Measurements from ENCODE around the gene USP12. TPM values are rescaled to one million over a fixed set of nuclear protein-coding genes. Genes with fewer than 3 reads are reported as not detected.

The USP12 gene
- total RNA-seq, 1 donor from 2014 or later, result 32.6 TPM

- Mint-ChIP-seq H3K36me3 (ENCODE audit: unreplicated experiment) (peaks cover 3% of the 10 kb centered on the region), H3K9me3 (ENCODE audit: unreplicated experiment) (peaks cover 9% of the 10 kb centered on the region), H3K4me3 (ENCODE audit: unreplicated experiment) (no peak overlapping the region), H3K27ac (ENCODE audit: unreplicated experiment) (no peak overlapping the region), H3K27me3 (ENCODE audit: unreplicated experiment) (peaks cover 19% of the 10 kb centered on the region), H3K4me1 (ENCODE audit: unreplicated experiment) (peaks cover 2% of the 10 kb centered on the region)
- no peak for DNase-seq (ENCODE audit: extremely low spot score, unreplicated experiment)
- TF ChIP-seq CTCF (IDR thresholded peaks at IDR 0.05), result no peak
These were observed 28.9 kb upstream of the USP12 start for GRCh38 chr13:27200413-27201070.

GRCh38 chr13:27199696-27200095, 28.1 kb upstream of the USP12 start:
- TF ChIP-seq CTCF (IDR thresholded peaks at IDR 0.05), result no peak
- H3K27me3 Mint-ChIP-seq (ENCODE audit: unreplicated experiment), result peaks cover 10% of the 10 kb centered on the region
- H3K4me3 Mint-ChIP-seq (ENCODE audit: unreplicated experiment), result no peak overlapping the region
- DNase-seq (ENCODE audit: extremely low spot score, unreplicated experiment), result no peak
- H3K9me3 Mint-ChIP-seq (ENCODE audit: unreplicated experiment), result peaks cover 9% of the 10 kb centered on the region
- peaks cover 10% of the 10 kb centered on the region for H3K4me1 Mint-ChIP-seq (ENCODE audit: unreplicated experiment)
- peaks cover 3% of the 10 kb centered on the region for H3K36me3 Mint-ChIP-seq (ENCODE audit: unreplicated experiment)
- no peak overlapping the region for H3K27ac Mint-ChIP-seq (ENCODE audit: unreplicated experiment)

- peaks cover 6% of the 10 kb centered on the region for H3K27me3 Mint-ChIP-seq (ENCODE audit: unreplicated experiment)
- H3K4me3 Mint-ChIP-seq (ENCODE audit: unreplicated experiment), result no peak overlapping the region
- H3K9me3 Mint-ChIP-seq (ENCODE audit: unreplicated experiment), result peaks cover 9% of the 10 kb centered on the region
- DNase-seq (ENCODE audit: extremely low spot score, unreplicated experiment), result no peak
- no peak overlapping the region for H3K27ac Mint-ChIP-seq (ENCODE audit: unreplicated experiment)
- H3K4me1 Mint-ChIP-seq (ENCODE audit: unreplicated experiment), result peaks cover 10% of the 10 kb centered on the region
- TF ChIP-seq CTCF (IDR thresholded peaks at IDR 0.05), result no peak
- H3K36me3 Mint-ChIP-seq (ENCODE audit: unreplicated experiment), result peaks cover 3% of the 10 kb centered on the region
These were observed 27.6 kb upstream of the USP12 start for GRCh38 chr13:27199211-27199610.

GRCh38 chr13:27194895-27195764, 23.5 kb upstream of the USP12 start:
- H3K36me3 Mint-ChIP-seq (ENCODE audit: unreplicated experiment), result peaks cover 3% of the 10 kb centered on the region
- H3K27me3 Mint-ChIP-seq (ENCODE audit: unreplicated experiment), result no peaks in the 10 kb centered on the region
- peaks cover 10% of the 10 kb centered on the region for H3K4me1 Mint-ChIP-seq (ENCODE audit: unreplicated experiment)
- DNase-seq (ENCODE audit: extremely low spot score, unreplicated experiment), result no peak
- peaks cover 9% of the 10 kb centered on the region for H3K9me3 Mint-ChIP-seq (ENCODE audit: unreplicated experiment)
- TF ChIP-seq CTCF (IDR thresholded peaks at IDR 0.05), result no peak
- H3K27ac Mint-ChIP-seq (ENCODE audit: unreplicated experiment), result no peak overlapping the region
- H3K4me3 Mint-ChIP-seq (ENCODE audit: unreplicated experiment), result no peak overlapping the region

GRCh38 chr13:27194209-27194608, 22.6 kb upstream of the USP12 start:
- H3K4me3 Mint-ChIP-seq (ENCODE audit: unreplicated experiment), result no peak overlapping the region
- DNase-seq (ENCODE audit: extremely low spot score, unreplicated experiment), result no peak
- peaks cover 10% of the 10 kb centered on the region for H3K4me1 Mint-ChIP-seq (ENCODE audit: unreplicated experiment)
- no peak for TF ChIP-seq CTCF (IDR thresholded peaks at IDR 0.05)
- H3K36me3 Mint-ChIP-seq (ENCODE audit: unreplicated experiment), result peaks cover 3% of the 10 kb centered on the region
- peaks cover 9% of the 10 kb centered on the region for H3K9me3 Mint-ChIP-seq (ENCODE audit: unreplicated experiment)
- no peak overlapping the region for H3K27ac Mint-ChIP-seq (ENCODE audit: unreplicated experiment)
- H3K27me3 Mint-ChIP-seq (ENCODE audit: unreplicated experiment), result no peaks in the 10 kb centered on the region
